ENCODE data around the gene NR2F1-AS1. TPM values are rescaled to one million over a fixed set of nuclear protein-coding genes. Genes with fewer than 3 reads are reported as not detected.

The NR2F1-AS1 gene
- total and polyA plus RNA-seq, 2 donors (not counting 1 experiment from before 2014, with no cell fraction given) = not detected

- POLR2A ChIA-PET = no interaction called here
- Mint-ChIP-seq H3K4me3 (no peak overlapping the region), H3K4me1 (no peaks in the 10 kb centered on the region), H3K9me3 (ENCODE audit: insufficient read depth) (no peaks in the 10 kb centered on the region), H3K27me3 (no peaks in the 10 kb centered on the region), H3K27ac (no peak overlapping the region)
- DNase-seq (no peak), ATAC-seq (ENCODE audit: low read depth) (no peak)
- no peaks in the 10 kb centered on the region for H3K4me1 ChIP-seq (ENCODE audit: control insufficient read depth in 2 of 2, insufficient read depth in 2 of 2, low read length in 2 of 2)
- H3K79me2 ChIP-seq (ENCODE audit: control insufficient read depth, insufficient read depth, low read length) = no peaks in the 10 kb centered on the region
- H3K9me3 ChIP-seq (ENCODE audit: control extremely low read depth in 1 of 3, control insufficient read depth in 2 of 3, insufficient read depth in 1 of 3, low read length in 2 of 3) = peaks cover 0 to 3% (median 0%) of the 10 kb centered on the region in 3 donors
- intact Hi-C loops (cut with micrococcal nuclease) = no loop called here
- no peak overlapping the region for H3K4me2 ChIP-seq (replicated peaks; ENCODE audit: low read depth, low read length, poor library complexity, severe bottlenecking)
- H3K9ac ChIP-seq (ENCODE audit: low read length) = no peak overlapping the region
- H2AFZ ChIP-seq (ENCODE audit: insufficient read depth, low read depth, low read length, poor library complexity, severe bottlenecking) = no peak overlapping the region
- TF ChIP-seq EZH2 (IDR thresholded peaks at IDR 0.05; ENCODE audit: borderline replicate concordance, insufficient read depth, low read depth, low read length, poor library complexity, severe bottlenecking) = no peak
- TF ChIP-seq, protein P1, sequence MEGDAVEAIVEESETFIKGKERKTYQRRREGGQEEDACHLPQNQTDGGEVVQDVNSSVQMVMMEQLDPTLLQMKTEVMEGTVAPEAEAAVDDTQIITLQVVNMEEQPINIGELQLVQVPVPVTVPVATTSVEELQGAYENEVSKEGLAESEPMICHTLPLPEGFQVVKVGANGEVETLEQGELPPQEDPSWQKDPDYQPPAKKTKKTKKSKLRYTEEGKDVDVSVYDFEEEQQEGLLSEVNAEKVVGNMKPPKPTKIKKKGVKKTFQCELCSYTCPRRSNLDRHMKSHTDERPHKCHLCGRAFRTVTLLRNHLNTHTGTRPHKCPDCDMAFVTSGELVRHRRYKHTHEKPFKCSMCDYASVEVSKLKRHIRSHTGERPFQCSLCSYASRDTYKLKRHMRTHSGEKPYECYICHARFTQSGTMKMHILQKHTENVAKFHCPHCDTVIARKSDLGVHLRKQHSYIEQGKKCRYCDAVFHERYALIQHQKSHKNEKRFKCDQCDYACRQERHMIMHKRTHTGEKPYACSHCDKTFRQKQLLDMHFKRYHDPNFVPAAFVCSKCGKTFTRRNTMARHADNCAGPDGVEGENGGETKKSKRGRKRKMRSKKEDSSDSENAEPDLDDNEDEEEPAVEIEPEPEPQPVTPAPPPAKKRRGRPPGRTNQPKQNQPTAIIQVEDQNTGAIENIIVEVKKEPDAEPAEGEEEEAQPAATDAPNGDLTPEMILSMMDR (IDR thresholded peaks at IDR 0.05) = no peak
- H3K4me3 ChIP-seq (ENCODE audit: control extremely low read depth in 1 of 5, extremely low read depth in 1 of 5, insufficient read depth in 1 of 5, low read depth in 2 of 5, low read length in 4 of 5) = no peak overlapping the region
- H3K36me3 ChIP-seq (replicated peaks in 1 of 2; ENCODE audit: control extremely low read depth in 1 of 2, control insufficient read depth in 1 of 2, extremely low read depth in 1 of 2, insufficient read depth in 2 of 2, low read length in 1 of 2) = no peaks in the 10 kb centered on the region
- H4K20me1 ChIP-seq (ENCODE audit: control insufficient read depth, insufficient read depth, low read length, poor library complexity, severe bottlenecking) = no peaks in the 10 kb centered on the region
- no peaks in the 10 kb centered on the region for H3K27me3 ChIP-seq (replicated peaks in 1 of 4; ENCODE audit: control extremely low read depth in 1 of 4, control insufficient read depth in 3 of 4, insufficient read depth in 4 of 4, low read length in 3 of 4)
- H3K27ac ChIP-seq (ENCODE audit: low read length in 2 of 2) = no peak overlapping the region
- CTCF ChIA-PET = no interaction called here
- no CpG with 5 or more reads among the region's 5 CpGs for WGBS (ENCODE audit: insufficient coverage)
Observed at GRCh38 chr5:93360436-93361088, 220.5 kb downstream of the NR2F1-AS1 start.

DNA sequence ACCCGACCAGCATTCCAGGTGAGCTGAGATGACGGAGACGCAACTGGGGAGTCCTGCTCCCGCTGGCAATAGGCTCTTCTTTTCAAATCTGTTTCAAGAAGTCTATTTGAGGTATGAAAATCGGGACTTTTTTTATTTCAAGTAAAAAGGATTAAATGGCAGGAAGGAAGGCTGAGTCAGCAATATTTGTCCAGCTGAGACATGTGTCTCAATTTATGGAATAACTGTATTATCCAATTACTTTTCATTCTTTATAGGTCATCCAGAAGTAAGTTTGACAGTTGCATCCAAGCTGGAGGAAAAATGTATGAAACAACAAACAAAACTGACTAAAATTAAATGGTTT lies 221.1 kb downstream of the NR2F1-AS1 start:
- no peaks in the 10 kb centered on the region for H3K4me1 Mint-ChIP-seq
- H2AFZ ChIP-seq (ENCODE audit: insufficient read depth, low read depth, low read length, poor library complexity, severe bottlenecking) = no peak overlapping the region
- no peak overlapping the region for H3K4me3 ChIP-seq (ENCODE audit: control extremely low read depth in 1 of 5, extremely low read depth in 1 of 5, insufficient read depth in 1 of 5, low read depth in 2 of 5, low read length in 4 of 5)
- no peak overlapping the region for H3K27ac ChIP-seq (ENCODE audit: low read length in 2 of 2)
- no peaks in the 10 kb centered on the region for H3K36me3 ChIP-seq (replicated peaks in 1 of 2; ENCODE audit: control extremely low read depth in 1 of 2, control insufficient read depth in 1 of 2, extremely low read depth in 1 of 2, insufficient read depth in 2 of 2, low read length in 1 of 2)
- ChIA-PET CTCF (no interaction called here), POLR2A (no interaction called here)
- TF ChIP-seq, protein P1 (IDR thresholded peaks at IDR 0.05) = no peak
- no peak for TF ChIP-seq EZH2 (IDR thresholded peaks at IDR 0.05; ENCODE audit: borderline replicate concordance, insufficient read depth, low read depth, low read length, poor library complexity, severe bottlenecking)
- no peaks in the 10 kb centered on the region for H3K4me1 ChIP-seq (ENCODE audit: control insufficient read depth in 2 of 2, insufficient read depth in 2 of 2, low read length in 2 of 2)
- WGBS (ENCODE audit: insufficient coverage) = 90% methylated on average over 2 of the region's 5 CpGs
- H3K9me3 ChIP-seq (ENCODE audit: control extremely low read depth in 1 of 3, control insufficient read depth in 2 of 3, insufficient read depth in 1 of 3, low read length in 2 of 3) = peaks cover 0 to 3% (median 0%) of the 10 kb centered on the region in 3 donors
- no peak overlapping the region for H3K4me2 ChIP-seq (replicated peaks; ENCODE audit: low read depth, low read length, poor library complexity, severe bottlenecking)
- H3K27ac Mint-ChIP-seq = no peak overlapping the region
- H3K27me3 Mint-ChIP-seq = no peaks in the 10 kb centered on the region
- H3K9ac ChIP-seq (ENCODE audit: low read length) = no peak overlapping the region
- ATAC-seq (ENCODE audit: low read depth) (no peak), DNase-seq (no peak)
- no peaks in the 10 kb centered on the region for H3K9me3 Mint-ChIP-seq (ENCODE audit: insufficient read depth)
- no peaks in the 10 kb centered on the region for H3K27me3 ChIP-seq (replicated peaks in 1 of 4; ENCODE audit: control extremely low read depth in 1 of 4, control insufficient read depth in 3 of 4, insufficient read depth in 4 of 4, low read length in 3 of 4)
- no peaks in the 10 kb centered on the region for H3K79me2 ChIP-seq (ENCODE audit: control insufficient read depth, insufficient read depth, low read length)
- H3K4me3 Mint-ChIP-seq = no peak overlapping the region
- intact Hi-C loops (cut with micrococcal nuclease) = no loop called here
- H4K20me1 ChIP-seq (ENCODE audit: control insufficient read depth, insufficient read depth, low read length, poor library complexity, severe bottlenecking) = no peaks in the 10 kb centered on the region

Other genes starting within 250 kb of the NR2F1-AS1 start
- gene NR2F1, start 2.0 kb upstream of the NR2F1-AS1 start, total RNA-seq = not detected in 2 replicates
- not detected in 2 replicates for gene NR2F1, start 2.0 kb upstream of the NR2F1-AS1 start, polyA plus RNA-seq
- 4.6 and 6.4 TPM in 2 replicates for gene POU5F2, start 160.4 kb upstream of the NR2F1-AS1 start, total RNA-seq
- 0.06 and 0.12 TPM in 2 replicates for gene POU5F2, start 160.4 kb upstream of the NR2F1-AS1 start, polyA plus RNA-seq